NCI-H446 treated with DMSO at 0.1 percent for 48 hours (cell line): Measurements from ENCODE around the gene CLIP4.
"Not testable (repeated sequence)": the region's sequence is repeated elsewhere in the genome, so short reads cannot be mapped to it uniquely, and the experiment has no call there.

Source experiments
- DNase-seq: peaks from one replicate; lab custom pipeline; 2025; lab: John Stamatoyannopoulos, UW

Gene CLIP4

GRCh38 chr2:29104688-29105087 lies 10.5 kb upstream of the CLIP4 start:
- DNase-seq: no peak

- DNase-seq: no peak
Observed at GRCh38 chr2:29105375-29105774, 9.8 kb upstream of the CLIP4 start.

GRCh38 chr2:29106256-29106655 lies 9.0 kb upstream of the CLIP4 start:
- DNase-seq: no peak

GRCh38 chr2:29106980-29107388 lies 8.2 kb upstream of the CLIP4 start:
- no peak for DNase-seq

- not testable (repeated sequence) for DNase-seq
Observed at GRCh38 chr2:29107547-29107946, 7.7 kb upstream of the CLIP4 start.

GRCh38 chr2:29108225-29108624 lies 7.0 kb upstream of the CLIP4 start:
- DNase-seq: no peak

GRCh38 chr2:29109246-29109645 lies 6.0 kb upstream of the CLIP4 start:
- no peak for DNase-seq

GRCh38 chr2:29110916-29111535 lies 4.2 kb upstream of the CLIP4 start:
- no peak for DNase-seq

GRCh38 chr2:29112379-29112778 lies 2.8 kb upstream of the CLIP4 start:
- DNase-seq: no peak

- no peak for DNase-seq
Observed at GRCh38 chr2:29113027-29113686, 2.1 kb upstream of the CLIP4 start.

- no peak for DNase-seq
Observed at GRCh38 chr2:29113891-29114321, 1.3 kb upstream of the CLIP4 start.

GRCh38 chr2:29114586-29114945 lies 649 bp upstream of the CLIP4 start:
- no peak for DNase-seq

GRCh38 chr2:29115797-29116781 lies 874 bp downstream of the CLIP4 start:
- DNase-seq: no peak

- DNase-seq: no peak
Observed at GRCh38 chr2:29117636-29118303, 2.6 kb downstream of the CLIP4 start.

- no peak for DNase-seq
Observed at GRCh38 chr2:29119211-29119610, 4.0 kb downstream of the CLIP4 start.

GRCh38 chr2:29120846-29121245 lies 5.6 kb downstream of the CLIP4 start:
- no peak for DNase-seq

GRCh38 chr2:29123617-29124349 lies 8.6 kb downstream of the CLIP4 start:
- no peak for DNase-seq

- no peak for DNase-seq
Observed at GRCh38 chr2:29124504-29124903, 9.3 kb downstream of the CLIP4 start.

- DNase-seq: no peak
Observed at GRCh38 chr2:29129586-29130281, 14.5 kb downstream of the CLIP4 start.

- DNase-seq: no peak
Observed at GRCh38 chr2:29130295-29130694, 15.1 kb downstream of the CLIP4 start.

GRCh38 chr2:29134933-29135332 lies 19.7 kb downstream of the CLIP4 start:
- DNase-seq: no peak
